Measurements from ENCODE around the gene DNAI7.

DNAI7 gene

GRCh38 chr12:25195056-25195971 is at the start of gene DNAI7, which contains the start of gene ETFRF1:
DNAI7 (minus strand) TSS chr12:25195160; CDS start chr12:25195078, 82 bp downstream.
ETFRF1 (plus strand) TSS chr12:25195237; CDS start chr12:25203957, 8,720 bp downstream.
- DNase-seq (ENCODE audit: low spot score), result peak; percentile 100

- no peak for DNase-seq (ENCODE audit: low spot score)
These were observed 48.7 kb upstream of the DNAI7 start for GRCh38 chr12:25243680-25243990.

- no peak for DNase-seq (ENCODE audit: low spot score)
These were observed 48.2 kb upstream of the DNAI7 start for GRCh38 chr12:25242981-25243679.

- DNase-seq (ENCODE audit: low spot score), result peak; percentile 75
These were observed 46.4 kb upstream of the DNAI7 start for GRCh38 chr12:25241167-25242020.

- no peak for DNase-seq (ENCODE audit: low spot score)
These were observed 41.7 kb upstream of the DNAI7 start for GRCh38 chr12:25236626-25237025.

- DNase-seq (ENCODE audit: low spot score), result no peak
These were observed 41.2 kb upstream of the DNAI7 start for GRCh38 chr12:25236190-25236589.

GRCh38 chr12:25213338-25213737 is 18.4 kb upstream of the DNAI7 start:
- DNase-seq (ENCODE audit: low spot score), result no peak

- DNase-seq (ENCODE audit: low spot score), result no peak
These were observed 13.6 kb upstream of the DNAI7 start for GRCh38 chr12:25208554-25208953.

- DNase-seq (ENCODE audit: low spot score), result no peak
These were observed 12.9 kb upstream of the DNAI7 start for GRCh38 chr12:25207846-25208245.

GRCh38 chr12:25207411-25207810 is 12.5 kb upstream of the DNAI7 start:
- DNase-seq (ENCODE audit: low spot score), result no peak

GRCh38 chr12:25202137-25202536 is 7.2 kb upstream of the DNAI7 start:
- no peak for DNase-seq (ENCODE audit: low spot score)

GRCh38 chr12:25200703-25201102 is 5.7 kb upstream of the DNAI7 start:
- DNase-seq (ENCODE audit: low spot score), result peak; percentile 27

GRCh38 chr12:25197608-25198007 is 2.6 kb upstream of the DNAI7 start:
- DNase-seq (ENCODE audit: low spot score), result no peak

- DNase-seq (ENCODE audit: low spot score), result no peak
These were observed 271 bp downstream of the DNAI7 start for GRCh38 chr12:25194722-25195055.

GRCh38 chr12:25194214-25194613 is 746 bp downstream of the DNAI7 start:
- no peak for DNase-seq (ENCODE audit: low spot score)

- DNase-seq (ENCODE audit: low spot score), result no peak
These were observed 4.2 kb downstream of the DNAI7 start for GRCh38 chr12:25190793-25191192.

GRCh38 chr12:25189656-25190055 is 5.3 kb downstream of the DNAI7 start:
- no peak for DNase-seq (ENCODE audit: low spot score)

GRCh38 chr12:25187781-25188180 is 7.2 kb downstream of the DNAI7 start:
- peak; percentile 81 for DNase-seq (ENCODE audit: low spot score)

- no peak for DNase-seq (ENCODE audit: low spot score)
These were observed 8.1 kb downstream of the DNAI7 start for GRCh38 chr12:25186788-25187402.

- no peak for DNase-seq (ENCODE audit: low spot score)
These were observed 8.7 kb downstream of the DNAI7 start for GRCh38 chr12:25186038-25186787.

- DNase-seq (ENCODE audit: low spot score), result no peak
These were observed 10.8 kb downstream of the DNAI7 start for GRCh38 chr12:25184132-25184531.

Data from SW480 (cell line).